ENCODE measurements around the gene ZMYND10.

- TF ChIP-seq, protein P1, sequence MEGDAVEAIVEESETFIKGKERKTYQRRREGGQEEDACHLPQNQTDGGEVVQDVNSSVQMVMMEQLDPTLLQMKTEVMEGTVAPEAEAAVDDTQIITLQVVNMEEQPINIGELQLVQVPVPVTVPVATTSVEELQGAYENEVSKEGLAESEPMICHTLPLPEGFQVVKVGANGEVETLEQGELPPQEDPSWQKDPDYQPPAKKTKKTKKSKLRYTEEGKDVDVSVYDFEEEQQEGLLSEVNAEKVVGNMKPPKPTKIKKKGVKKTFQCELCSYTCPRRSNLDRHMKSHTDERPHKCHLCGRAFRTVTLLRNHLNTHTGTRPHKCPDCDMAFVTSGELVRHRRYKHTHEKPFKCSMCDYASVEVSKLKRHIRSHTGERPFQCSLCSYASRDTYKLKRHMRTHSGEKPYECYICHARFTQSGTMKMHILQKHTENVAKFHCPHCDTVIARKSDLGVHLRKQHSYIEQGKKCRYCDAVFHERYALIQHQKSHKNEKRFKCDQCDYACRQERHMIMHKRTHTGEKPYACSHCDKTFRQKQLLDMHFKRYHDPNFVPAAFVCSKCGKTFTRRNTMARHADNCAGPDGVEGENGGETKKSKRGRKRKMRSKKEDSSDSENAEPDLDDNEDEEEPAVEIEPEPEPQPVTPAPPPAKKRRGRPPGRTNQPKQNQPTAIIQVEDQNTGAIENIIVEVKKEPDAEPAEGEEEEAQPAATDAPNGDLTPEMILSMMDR (IDR thresholded peaks at IDR 0.05) = no peak
- TF ChIP-seq POLR2AphosphoS5 (IDR thresholded peaks at IDR 0.05) (no peak), EP300 (IDR thresholded peaks at IDR 0.05; ENCODE audit: low read depth) (no peak), POLR2A (IDR thresholded peaks at IDR 0.05) (no peak)
Observed at GRCh38 chr3:50326182-50326541, 19.4 kb downstream of the ZMYND10 start.
